ENCODE data around the gene KIAA0753.

KIAA0753 gene

GRCh38 chr17:6683081-6683684, 42.7 kb upstream of the KIAA0753 start:
- no peaks in the 10 kb centered on the region for H4K20me1 ChIP-seq (ENCODE audit: insufficient read depth, low read length)
- H3K4me3 ChIP-seq (ENCODE audit: low read depth, low read length, poor library complexity, severe bottlenecking): no peak overlapping the region
- no peaks in the 10 kb centered on the region for H3K9me2 ChIP-seq (ENCODE audit: low read depth, low read length)
- no peaks in the 10 kb centered on the region for H3K36me3 ChIP-seq (ENCODE audit: insufficient read depth, low read length)
- H3K27me3 ChIP-seq (ENCODE audit: insufficient read depth, low read length): no peaks in the 10 kb centered on the region
- no peaks in the 10 kb centered on the region for H3K9me3 ChIP-seq (ENCODE audit: low read length)
- no peaks in the 10 kb centered on the region for H3K4me1 ChIP-seq (ENCODE audit: insufficient read depth, low read length, severe bottlenecking)
- H3K4me2 ChIP-seq (ENCODE audit: low read length): no peak overlapping the region
- no peaks in the 10 kb centered on the region for H3K79me2 ChIP-seq (ENCODE audit: insufficient read depth, low read length)
- TF ChIP-seq CTCF (IDR thresholded peaks at IDR 0.05; ENCODE audit: low read length): no peak
- TF ChIP-seq EZH2 (IDR thresholded peaks at IDR 0.05; ENCODE audit: borderline replicate concordance, low read length): no peak
- H3K27ac ChIP-seq (ENCODE audit: low read depth, low read length, poor library complexity, severe bottlenecking): no peak overlapping the region
- H2AFZ ChIP-seq (ENCODE audit: low read length): no peak overlapping the region
- H3K9ac ChIP-seq (ENCODE audit: low read length): no peak overlapping the region
- no peaks in the 10 kb centered on the region for H3F3A ChIP-seq (ENCODE audit: insufficient read depth, low read length)

GRCh38 chr17:6682339-6682738, 41.8 kb upstream of the KIAA0753 start:
- no peak overlapping the region for H3K9ac ChIP-seq (ENCODE audit: low read length)
- H3K9me2 ChIP-seq (ENCODE audit: low read depth, low read length): no peaks in the 10 kb centered on the region
- TF ChIP-seq EZH2 (IDR thresholded peaks at IDR 0.05; ENCODE audit: borderline replicate concordance, low read length) (no peak), CTCF (IDR thresholded peaks at IDR 0.05; ENCODE audit: low read length) (no peak)
- no peaks in the 10 kb centered on the region for H3K4me1 ChIP-seq (ENCODE audit: insufficient read depth, low read length, severe bottlenecking)
- no peaks in the 10 kb centered on the region for H3K79me2 ChIP-seq (ENCODE audit: insufficient read depth, low read length)
- no peak overlapping the region for H3K27ac ChIP-seq (ENCODE audit: low read depth, low read length, poor library complexity, severe bottlenecking)
- no peaks in the 10 kb centered on the region for H3K36me3 ChIP-seq (ENCODE audit: insufficient read depth, low read length)
- no peaks in the 10 kb centered on the region for H3K9me3 ChIP-seq (ENCODE audit: low read length)
- no peaks in the 10 kb centered on the region for H4K20me1 ChIP-seq (ENCODE audit: insufficient read depth, low read length)
- no peak overlapping the region for H2AFZ ChIP-seq (ENCODE audit: low read length)
- no peak overlapping the region for H3K4me3 ChIP-seq (ENCODE audit: low read depth, low read length, poor library complexity, severe bottlenecking)
- no peaks in the 10 kb centered on the region for H3K27me3 ChIP-seq (ENCODE audit: insufficient read depth, low read length)
- H3K4me2 ChIP-seq (ENCODE audit: low read length): no peak overlapping the region
- no peaks in the 10 kb centered on the region for H3F3A ChIP-seq (ENCODE audit: insufficient read depth, low read length)

- Histone ChIP-seq H3K79me2 (ENCODE audit: insufficient read depth, low read length) (no peaks in the 10 kb centered on the region), H3K9ac (ENCODE audit: low read length) (no peak overlapping the region), H3K4me2 (ENCODE audit: low read length) (no peak overlapping the region), H3K9me2 (ENCODE audit: low read depth, low read length) (no peaks in the 10 kb centered on the region), H3F3A (ENCODE audit: insufficient read depth, low read length) (no peaks in the 10 kb centered on the region), H3K27ac (ENCODE audit: low read depth, low read length, poor library complexity, severe bottlenecking) (no peak overlapping the region), H3K9me3 (ENCODE audit: low read length) (no peaks in the 10 kb centered on the region), H3K4me3 (ENCODE audit: low read depth, low read length, poor library complexity, severe bottlenecking) (no peak overlapping the region), H3K4me1 (ENCODE audit: insufficient read depth, low read length, severe bottlenecking) (no peaks in the 10 kb centered on the region), H2AFZ (ENCODE audit: low read length) (no peak overlapping the region), H4K20me1 (ENCODE audit: insufficient read depth, low read length) (no peaks in the 10 kb centered on the region), H3K36me3 (ENCODE audit: insufficient read depth, low read length) (no peaks in the 10 kb centered on the region), H3K27me3 (ENCODE audit: insufficient read depth, low read length) (no peaks in the 10 kb centered on the region)
- no peak for TF ChIP-seq CTCF (IDR thresholded peaks at IDR 0.05; ENCODE audit: low read length)
Observed at GRCh38 chr17:6681671-6682070, 41.2 kb upstream of the KIAA0753 start.
